HG03097 (cell line): ENCODE data around the gene CFAP69.

ENCODE experiments used
- ATAC-seq: cut with Tn5 transposase; IDR thresholded peaks from one replicate; pipeline ENCODE4 v1.9.1; 2021; ENCODE audit not compliant: unreplicated experiment, low FRiP score

CFAP69 gene, protein sequence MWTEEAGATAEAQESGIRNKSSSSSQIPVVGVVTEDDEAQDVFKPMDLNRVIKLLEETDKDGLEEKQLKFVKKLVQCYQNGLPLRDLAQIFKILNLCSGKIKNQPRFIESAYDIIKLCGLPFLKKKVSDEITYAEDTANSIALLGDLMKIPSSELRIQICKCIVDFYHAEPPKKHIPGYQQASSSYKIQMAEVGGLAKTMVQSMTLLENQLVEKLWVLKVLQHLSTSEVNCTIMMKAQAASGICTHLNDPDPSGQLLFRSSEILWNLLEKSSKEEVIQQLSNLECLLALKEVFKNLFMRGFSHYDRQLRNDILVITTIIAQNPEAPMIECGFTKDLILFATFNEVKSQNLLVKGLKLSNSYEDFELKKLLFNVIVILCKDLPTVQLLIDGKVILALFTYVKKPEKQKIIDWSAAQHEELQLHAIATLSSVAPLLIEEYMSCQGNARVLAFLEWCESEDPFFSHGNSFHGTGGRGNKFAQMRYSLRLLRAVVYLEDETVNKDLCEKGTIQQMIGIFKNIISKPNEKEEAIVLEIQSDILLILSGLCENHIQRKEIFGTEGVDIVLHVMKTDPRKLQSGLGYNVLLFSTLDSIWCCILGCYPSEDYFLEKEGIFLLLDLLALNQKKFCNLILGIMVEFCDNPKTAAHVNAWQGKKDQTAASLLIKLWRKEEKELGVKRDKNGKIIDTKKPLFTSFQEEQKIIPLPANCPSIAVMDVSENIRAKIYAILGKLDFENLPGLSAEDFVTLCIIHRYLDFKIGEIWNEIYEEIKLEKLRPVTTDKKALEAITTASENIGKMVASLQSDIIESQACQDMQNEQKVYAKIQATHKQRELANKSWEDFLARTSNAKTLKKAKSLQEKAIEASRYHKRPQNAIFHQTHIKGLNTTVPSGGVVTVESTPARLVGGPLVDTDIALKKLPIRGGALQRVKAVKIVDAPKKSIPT

GRCh38 chr7:90244909-90245851 lies at the start of gene CFAP69:
Gene CFAP69 (plus strand): TSS chr7:90245174. CDS start chr7:90245425, 251 bp downstream.
- peak; percentile 93 for ATAC-seq

DNA sequence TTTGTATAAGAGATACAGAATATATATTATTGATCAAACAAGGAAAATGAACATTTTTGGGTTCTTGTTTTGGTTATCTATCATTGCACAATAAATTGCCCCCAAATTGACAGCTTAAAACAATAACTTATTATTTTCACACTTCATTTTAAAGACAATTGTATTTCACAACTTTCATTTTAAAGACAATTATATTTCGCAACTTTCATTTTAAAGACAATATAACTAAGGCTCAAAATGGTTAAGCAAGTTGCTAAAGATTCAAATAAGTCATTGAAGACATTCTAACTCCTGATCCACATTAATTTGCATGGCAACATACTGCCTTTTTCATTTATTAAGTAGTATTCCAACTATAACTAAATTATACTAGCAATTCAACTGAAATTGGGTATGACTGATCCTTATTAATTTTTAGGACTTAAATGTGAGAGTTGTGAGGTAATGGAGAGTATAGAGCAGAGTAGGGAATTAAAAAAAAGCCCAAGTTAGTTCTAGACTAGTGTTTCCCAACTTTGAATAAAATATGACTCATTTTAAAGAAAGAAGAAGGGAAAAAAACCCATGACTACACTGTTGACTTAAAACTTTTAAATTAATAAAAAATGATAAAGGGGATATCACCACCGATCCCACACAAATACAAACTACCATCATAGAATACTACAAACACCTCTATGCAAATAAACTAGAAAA lies 43.3 kb upstream of the CFAP69 start:
- no peak for ATAC-seq

DNA sequence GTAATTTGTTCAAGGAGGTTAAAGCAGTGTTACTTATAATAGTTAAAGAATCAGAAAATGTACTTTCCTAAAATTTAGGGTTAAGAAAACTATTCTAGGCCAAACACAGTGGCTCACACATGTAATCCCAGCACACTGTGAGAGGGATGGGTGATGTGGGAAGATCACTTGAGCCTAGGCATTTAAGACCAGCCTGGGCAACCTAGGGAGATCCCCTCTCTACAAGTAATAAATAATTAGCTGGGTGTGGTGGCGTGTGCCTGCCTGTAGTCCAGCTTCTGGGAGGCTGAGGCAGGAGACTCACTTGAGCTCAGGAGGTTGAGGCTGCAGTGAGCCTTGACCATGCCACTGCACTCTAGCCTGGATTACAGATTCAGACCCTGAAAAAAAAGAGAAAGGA lies 37.0 kb upstream of the CFAP69 start:
- ATAC-seq: no peak

- no peak for ATAC-seq
Observed at GRCh38 chr7:90209776-90210175, 35.2 kb upstream of the CFAP69 start.

DNA sequence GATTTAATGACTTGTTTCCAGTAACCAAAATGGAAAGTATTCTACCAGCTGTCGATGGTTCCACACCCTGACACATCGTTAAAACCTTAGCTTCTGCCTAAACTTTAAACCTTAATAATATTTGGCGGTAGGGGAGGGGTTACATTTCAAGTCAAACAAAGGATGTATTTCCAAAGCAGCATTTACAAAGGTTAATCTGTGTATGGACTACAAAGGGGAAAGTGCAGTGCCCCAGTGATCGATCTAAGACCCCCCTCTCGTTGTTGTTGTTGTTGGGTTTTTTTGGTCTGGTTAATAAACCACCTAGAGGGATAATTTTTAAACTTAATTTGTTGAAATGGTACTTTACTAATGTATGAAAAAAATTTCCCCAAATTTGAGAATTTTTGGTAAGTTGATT lies 34.5 kb upstream of the CFAP69 start:
- no peak for ATAC-seq

- ATAC-seq: peak; percentile 11
Observed at GRCh38 chr7:90210981-90211380, 34.0 kb upstream of the CFAP69 start.

- ATAC-seq: peak; percentile 95
Observed at GRCh38 chr7:90211391-90212148, 33.4 kb upstream of the CFAP69 start, which contains the start of gene STEAP2. Gene STEAP2 (plus strand): TSS chr7:90211740. CDS start chr7:90225083, 13,343 bp downstream.

DNA sequence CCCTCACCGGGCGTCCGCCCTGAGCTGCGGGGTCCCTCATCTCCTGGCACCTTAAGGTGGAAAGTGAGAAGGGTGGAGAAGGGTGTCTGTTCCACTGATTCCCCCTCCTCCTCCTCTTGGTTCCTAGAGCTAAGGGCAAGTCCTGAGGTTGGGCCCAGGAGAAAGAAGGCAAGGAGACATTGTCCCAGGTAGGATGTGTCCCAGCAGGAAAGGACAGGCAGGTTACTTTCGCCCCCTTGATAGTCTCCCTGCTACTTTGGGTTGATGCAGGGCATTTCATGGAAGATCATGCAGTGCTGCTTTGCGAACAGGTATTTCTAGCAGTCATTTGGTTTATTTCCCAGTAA lies 32.9 kb upstream of the CFAP69 start:
- ATAC-seq: no peak

DNA sequence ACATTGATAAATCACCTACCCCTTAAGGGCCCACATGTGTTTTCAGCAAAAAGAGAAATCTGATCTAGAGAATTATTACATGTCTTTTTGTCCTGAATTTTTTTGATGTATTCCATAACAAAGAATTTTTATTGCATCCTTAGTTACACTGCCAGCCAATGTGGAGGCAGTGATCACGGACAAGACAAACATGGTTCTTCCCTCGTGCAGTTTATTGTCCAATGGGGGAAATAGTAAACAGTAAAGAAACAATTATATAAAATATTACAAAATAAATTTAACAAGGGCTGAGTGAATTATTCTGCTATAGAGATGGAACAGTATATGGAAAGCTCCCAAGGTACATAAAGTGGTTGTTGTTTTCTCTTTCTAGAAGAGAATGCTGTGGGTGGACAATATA lies 31.5 kb upstream of the CFAP69 start:
- ATAC-seq: no peak

DNA sequence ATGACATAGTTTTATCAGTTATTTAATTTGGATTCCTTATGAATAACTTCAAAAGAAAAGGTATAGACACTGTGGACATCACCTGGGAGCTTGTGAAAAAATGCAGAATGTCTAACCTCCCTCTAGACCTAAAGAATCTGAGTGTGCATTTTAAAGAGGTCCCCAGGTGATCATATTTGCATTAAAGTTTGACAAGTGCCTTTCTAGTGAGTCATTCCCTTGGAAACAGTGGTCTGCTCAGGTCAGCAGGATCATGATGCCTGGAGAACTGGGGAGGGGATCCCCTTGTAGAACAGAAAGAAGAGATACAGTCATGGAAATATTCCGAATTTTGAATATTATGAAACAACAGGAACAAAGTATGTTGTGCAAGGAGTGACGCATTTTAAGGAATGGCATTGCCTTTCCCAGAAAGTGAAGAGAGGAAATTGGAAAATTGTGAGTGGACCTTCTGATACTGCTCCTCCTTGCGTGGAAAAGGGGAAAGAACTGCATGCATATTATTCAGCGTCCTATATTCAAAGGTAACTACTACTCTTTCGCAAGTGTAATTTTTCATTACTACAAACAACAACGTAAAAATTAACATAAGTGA lies 28.8 kb upstream of the CFAP69 start:
- no peak for ATAC-seq

DNA sequence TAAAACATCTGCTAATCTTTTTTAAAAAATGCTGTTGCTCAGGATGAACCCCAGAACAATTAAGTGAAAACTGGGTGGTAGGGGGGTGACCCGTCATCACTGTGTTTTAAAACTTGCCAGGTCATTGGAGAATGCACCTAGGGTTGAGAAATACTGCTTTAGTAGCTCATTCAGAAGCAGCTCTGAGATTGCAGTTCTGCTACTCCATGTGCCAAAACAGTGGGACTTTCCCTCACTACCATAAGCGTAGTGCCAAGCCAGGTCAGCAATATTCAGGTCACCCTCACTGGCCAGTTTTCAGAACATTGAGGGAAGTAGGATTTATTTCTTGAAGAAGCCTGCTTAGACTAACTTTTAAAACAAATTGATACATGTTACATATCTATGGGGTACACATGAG lies 28.2 kb upstream of the CFAP69 start:
- ATAC-seq: no peak

DNA sequence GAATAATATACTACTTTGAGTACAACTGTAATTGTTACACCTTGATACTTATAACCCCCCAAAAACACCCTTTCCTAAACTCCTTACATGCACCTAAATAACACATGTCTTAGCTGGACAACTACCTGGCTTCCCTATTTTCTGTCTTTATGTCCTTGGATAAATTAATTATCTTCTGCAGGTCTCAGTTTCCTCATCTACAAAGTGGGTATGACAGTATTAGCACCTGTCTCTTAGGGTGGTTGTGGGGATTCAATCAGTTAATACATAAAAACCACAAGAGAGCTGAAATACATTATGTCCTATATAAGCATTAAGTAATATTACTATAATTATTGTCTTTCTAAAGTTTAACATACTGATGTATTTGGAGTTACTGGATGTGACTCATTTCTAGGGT lies 22.6 kb upstream of the CFAP69 start:
- ATAC-seq: no peak

DNA sequence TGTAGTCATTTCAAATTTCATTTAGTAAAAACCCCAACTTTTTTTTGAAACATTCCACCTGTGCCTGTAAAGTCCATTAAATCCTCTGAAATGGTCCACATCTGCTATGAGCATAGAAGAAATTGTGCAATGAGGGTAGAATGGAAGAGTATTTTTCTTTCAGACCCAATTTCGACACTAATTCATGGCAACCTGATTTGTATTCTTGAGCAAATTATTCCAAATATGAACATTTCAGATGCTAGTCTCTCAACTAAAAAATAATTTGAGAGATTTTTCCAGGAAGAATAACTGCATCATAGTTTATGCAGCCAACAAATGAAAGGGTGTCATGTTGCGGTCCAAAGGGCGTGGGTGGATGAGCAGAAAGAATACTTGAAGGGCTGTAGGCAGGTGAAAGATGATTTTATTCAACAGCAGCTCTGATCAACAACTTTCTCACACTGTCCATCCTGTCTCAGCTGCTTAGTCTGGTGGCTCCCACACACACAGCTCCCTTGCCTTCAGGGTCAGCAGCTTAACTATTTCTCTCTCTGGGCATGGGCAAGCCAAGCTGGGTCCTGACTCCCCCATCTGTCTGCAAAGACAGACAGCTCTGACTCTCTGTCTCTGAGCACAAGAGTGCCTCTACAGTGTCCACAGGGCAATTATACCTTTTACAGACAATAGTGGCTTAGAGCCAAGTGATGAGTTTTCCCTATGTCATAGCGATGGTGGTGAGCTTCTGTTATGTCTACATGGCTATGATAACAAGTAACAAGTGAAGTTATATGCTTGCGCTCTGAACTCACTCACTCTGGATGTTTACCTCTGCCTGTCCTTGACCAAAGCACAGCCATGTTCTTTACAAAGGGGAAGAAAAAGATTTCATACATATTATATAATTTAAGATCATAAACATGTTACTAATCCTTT lies 21.9 kb upstream of the CFAP69 start:
- ATAC-seq: no peak

GRCh38 chr7:90224195-90224594 lies 20.8 kb upstream of the CFAP69 start:
- no peak for ATAC-seq

DNA sequence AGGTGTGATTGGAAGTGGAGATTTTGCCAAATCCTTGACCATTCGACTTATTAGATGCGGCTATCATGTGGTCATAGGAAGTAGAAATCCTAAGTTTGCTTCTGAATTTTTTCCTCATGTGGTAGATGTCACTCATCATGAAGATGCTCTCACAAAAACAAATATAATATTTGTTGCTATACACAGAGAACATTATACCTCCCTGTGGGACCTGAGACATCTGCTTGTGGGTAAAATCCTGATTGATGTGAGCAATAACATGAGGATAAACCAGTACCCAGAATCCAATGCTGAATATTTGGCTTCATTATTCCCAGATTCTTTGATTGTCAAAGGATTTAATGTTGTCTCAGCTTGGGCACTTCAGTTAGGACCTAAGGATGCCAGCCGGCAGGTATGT lies 19.8 kb upstream of the CFAP69 start:
- no peak for ATAC-seq

- no peak for ATAC-seq
Observed at GRCh38 chr7:90225601-90226000, 19.4 kb upstream of the CFAP69 start.

GRCh38 chr7:90227259-90227658 lies 17.7 kb upstream of the CFAP69 start:
- no peak for ATAC-seq

DNA sequence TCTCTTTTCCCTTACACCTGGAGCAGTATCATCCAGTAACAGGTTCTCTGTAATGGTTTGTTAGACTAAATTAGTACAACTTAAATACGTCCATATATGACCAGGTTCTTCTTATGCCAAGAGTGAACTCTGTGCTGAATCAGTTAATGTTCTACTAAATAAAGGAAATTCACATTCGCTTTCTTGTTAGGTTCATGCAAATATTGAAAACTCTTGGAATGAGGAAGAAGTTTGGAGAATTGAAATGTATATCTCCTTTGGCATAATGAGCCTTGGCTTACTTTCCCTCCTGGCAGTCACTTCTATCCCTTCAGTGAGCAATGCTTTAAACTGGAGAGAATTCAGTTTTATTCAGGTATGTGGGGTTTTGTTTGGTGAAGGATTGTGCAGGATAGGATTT lies 15.3 kb upstream of the CFAP69 start:
- ATAC-seq: no peak
